ENCODE measurements around the gene TRIB2.

The TRIB2 gene

DNA sequence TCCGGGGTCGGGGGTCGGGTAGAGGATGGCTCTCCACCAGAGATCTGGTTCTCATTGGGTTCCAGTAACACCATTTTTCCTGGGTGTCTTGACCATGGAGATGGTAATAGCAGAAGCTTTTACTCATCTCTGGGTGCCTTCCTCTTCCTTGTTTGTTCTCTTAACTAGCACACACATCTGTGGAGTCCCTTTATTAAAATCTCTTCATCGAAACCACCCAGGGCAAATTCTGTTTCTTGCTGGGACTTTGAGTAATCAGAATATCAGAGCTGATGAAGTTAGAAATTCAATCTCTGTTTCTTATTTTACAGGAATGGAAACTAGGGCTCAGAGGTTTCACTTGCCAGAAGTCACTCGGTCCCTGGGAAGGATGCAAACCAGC, 15.0 kb upstream of the TRIB2 start:
- DNase-seq = no peak

DNA sequence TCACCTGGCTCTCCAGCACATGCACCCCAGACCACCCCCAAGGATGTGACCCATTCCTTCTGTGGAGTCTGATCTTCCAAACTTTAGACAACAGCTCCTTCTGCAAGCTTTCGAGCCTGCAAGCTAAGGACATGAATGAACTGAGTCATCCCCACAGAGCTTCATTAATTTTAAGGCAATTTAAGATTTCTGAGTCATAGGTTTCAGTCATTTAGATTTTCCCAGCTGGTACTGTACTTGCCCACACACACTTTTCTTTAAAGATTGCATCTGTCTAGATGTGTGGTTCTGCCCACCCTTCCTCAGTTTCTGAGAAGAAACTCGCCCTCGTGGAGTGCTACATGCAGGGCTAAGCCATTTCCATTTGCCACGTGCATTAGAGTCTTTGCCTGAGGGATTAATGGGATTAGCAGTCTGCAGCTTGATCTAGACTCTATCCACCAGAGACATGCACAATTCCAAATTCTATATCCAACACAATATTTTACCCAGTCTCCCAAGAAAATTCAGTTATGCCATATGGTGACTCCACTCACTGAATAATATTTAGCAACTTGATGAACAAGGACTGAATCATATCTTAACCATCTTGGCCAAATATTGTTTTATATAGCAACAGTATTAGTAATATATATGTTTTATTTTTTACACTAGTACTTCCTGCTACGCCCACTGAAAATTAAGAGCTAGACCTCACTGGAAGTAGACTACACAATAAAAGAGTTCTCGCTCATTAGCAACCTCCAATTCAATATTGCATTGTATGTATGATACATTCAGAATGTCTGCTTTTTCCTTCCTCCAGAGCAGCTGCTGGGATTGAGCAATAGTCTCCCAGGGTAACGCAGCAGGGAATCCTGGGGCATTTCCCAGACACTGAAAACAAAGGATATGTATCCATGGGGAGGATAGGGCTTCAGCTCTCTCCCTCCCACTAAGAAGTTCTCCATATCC, 14.3 kb upstream of the TRIB2 start:
- DNase-seq = peak; percentile 22

DNA sequence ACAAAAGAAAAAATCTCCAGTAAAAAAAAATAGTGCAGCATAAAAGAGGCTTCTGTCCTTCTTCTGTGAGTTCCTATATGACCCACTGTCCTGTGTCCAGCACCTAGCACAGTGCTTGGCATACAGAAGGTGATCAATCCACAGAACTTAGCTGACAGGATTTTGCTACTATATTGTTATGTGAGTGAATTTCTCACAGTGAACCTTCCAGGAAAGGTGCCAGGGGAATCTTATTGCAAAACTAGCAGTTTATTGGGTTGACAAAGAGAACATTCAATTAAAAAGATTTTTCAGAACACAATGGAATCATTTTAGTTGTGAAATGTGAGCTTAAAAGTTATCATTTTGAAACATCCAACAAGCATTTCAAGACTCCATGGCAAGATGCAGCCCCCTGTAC, 12.4 kb upstream of the TRIB2 start:
- no peak for DNase-seq

DNA sequence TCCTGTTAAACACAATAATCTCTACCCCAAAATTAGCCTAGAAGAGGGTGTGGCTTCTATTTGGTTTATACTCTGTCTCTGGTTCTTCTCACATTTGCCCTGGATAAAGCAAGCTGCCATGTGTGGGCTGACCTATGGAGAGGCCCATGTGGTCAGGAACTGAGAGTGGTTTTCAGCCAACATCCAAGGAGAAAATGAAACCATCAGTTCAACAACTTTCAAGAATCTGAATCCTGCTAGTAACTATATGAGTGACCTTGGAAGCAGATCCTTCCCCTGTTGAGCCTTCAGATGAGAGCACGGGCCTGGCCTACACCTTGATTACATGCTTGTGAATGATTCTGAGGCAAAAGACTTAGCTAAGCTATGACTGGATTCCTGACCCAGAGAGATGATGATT, 11.5 kb upstream of the TRIB2 start:
- DNase-seq = no peak

GRCh38 chr2:12705742-12706141, 11.0 kb upstream of the TRIB2 start:
- DNase-seq = no peak

DNA sequence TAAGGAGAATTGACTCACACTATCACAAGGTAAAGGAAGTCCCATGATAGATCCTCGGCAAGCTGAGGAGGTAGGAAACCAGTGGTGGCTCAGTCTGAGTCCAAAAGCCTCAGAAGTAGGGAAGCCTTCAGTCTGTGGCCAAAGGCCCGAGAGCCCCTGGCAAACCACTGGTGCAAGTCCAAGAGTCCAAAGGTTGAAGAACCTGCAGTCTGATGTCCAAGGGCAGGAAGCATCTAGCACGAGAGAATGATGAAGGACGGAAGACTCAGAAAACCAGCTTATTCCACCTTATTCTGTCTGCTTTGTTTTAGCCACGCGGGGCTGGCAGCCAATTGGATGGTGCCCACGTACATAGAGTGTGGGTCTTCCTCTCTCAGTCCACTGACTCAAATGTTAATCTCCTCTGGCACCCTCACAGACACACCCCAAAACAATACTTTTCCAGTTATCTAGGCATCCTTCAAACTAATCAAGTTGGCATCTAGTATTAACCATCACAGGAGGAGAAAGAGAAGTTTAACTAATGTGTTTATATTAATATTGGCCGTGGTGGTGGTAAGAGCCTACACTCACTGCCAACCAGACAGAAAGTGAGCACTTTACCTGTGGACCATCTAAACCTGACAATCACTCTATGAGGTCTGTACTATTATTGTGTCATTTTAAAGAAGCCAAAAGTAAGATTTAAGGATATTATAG, 8.1 kb upstream of the TRIB2 start:
- DNase-seq = no peak

DNA sequence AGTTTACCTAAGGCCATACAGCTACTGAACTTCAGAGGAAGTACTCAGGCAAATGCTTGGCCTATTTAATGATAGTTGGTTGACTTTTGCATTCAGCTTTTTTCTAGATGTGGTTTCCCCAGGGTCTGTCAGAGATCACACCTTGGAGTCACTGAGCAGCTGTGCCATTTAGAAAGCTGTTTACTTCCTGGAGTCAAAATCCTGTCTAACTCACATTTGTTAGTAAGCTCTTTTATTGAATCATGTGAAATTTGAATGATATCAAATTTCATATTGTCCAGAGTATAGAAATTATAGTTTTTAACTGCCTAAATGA, 7.6 kb upstream of the TRIB2 start:
- DNase-seq = no peak

DNA sequence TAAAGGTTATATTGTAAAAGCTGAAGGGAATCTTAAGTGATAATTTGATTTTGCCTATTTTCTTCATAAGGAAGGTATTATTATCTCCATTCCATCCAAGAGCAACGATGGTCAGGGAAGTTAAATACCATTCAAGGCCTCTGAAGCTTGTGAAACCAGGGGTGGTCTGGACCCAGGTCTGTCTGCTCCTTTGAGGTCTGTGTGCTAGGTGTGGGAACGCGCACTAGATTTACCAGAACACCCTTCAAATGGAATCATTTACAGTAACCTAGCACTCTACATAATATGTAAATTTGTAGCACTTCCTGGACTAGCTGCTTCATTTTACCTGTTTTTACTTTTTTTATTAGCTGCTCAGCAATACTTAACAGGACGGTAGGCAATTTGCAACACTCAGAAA, 6.4 kb upstream of the TRIB2 start:
- DNase-seq = no peak

- no peak for DNase-seq
Observed at GRCh38 chr2:12711339-12711738, 5.4 kb upstream of the TRIB2 start.

DNA sequence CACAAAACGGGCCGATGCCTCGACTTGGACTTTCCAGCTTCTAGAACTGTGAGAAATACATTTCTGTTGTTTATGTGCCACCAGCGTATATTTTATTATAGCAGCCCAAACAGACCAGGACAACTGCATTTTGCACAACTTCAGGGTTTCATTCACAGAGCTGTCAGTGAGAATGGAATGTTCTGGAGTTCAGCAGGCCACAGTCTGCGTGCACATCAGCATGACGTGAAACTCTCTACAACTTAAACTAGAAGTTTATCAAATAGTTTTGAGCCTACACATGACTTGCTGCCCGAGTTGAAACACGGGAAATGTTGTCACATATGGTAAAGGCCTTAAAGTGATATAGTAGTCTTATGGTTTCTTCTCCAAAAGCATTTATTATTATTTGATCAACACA, 3.9 kb upstream of the TRIB2 start:
- DNase-seq = no peak

- DNase-seq = no peak
Observed at GRCh38 chr2:12714391-12715221, 2.1 kb upstream of the TRIB2 start.

DNA sequence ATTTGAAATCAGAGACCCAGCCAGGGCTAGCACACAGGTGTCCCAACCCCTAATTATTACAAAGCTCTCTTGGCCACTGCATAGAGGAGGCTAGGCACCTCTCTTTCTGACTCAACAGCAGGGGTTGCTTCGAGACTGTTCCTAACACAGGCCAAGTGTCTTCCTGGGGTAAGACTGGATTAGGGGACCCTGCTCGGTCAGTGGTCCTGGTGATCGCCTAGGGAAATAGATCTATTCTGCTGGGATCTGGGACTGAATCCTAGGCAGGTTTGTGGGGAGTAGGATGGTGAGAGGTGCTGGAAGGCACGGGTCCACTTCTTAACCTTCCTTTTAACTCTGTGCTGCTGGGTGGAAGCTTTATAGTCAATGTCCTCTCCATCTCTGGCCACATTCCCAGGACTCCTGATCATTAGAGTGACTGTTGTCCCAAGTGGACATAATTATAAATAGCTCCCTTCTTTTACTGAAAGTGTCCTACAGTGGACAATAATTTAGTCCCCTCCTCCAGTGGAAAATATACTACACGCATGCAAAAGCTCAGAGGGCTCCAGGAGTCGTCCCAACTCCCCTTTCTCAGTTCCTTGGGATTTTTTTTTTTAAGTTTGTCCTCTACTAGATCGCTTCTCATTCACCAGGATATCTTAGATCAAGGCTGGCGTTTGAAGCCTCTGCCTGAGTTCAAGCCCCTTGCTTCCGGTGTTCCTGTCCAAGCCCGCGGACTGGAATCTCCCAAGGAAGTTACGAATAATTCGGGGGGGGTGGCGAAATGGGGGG, 1.3 kb upstream of the TRIB2 start:
- no peak for DNase-seq

DNA sequence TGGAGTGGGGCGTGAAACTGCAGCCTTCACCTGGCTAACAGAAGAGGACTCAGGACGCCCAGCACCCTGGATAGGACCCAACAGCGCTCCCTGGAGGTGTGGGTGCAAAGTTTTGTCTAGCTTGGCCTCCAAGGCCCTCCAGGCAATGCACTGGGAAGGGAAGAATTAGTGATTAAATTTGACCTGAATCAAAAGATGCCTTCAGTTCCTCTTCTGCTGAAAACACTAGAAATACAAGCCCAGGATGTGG, 779 bp upstream of the TRIB2 start:
- DNase-seq = peak; percentile 35

DNA sequence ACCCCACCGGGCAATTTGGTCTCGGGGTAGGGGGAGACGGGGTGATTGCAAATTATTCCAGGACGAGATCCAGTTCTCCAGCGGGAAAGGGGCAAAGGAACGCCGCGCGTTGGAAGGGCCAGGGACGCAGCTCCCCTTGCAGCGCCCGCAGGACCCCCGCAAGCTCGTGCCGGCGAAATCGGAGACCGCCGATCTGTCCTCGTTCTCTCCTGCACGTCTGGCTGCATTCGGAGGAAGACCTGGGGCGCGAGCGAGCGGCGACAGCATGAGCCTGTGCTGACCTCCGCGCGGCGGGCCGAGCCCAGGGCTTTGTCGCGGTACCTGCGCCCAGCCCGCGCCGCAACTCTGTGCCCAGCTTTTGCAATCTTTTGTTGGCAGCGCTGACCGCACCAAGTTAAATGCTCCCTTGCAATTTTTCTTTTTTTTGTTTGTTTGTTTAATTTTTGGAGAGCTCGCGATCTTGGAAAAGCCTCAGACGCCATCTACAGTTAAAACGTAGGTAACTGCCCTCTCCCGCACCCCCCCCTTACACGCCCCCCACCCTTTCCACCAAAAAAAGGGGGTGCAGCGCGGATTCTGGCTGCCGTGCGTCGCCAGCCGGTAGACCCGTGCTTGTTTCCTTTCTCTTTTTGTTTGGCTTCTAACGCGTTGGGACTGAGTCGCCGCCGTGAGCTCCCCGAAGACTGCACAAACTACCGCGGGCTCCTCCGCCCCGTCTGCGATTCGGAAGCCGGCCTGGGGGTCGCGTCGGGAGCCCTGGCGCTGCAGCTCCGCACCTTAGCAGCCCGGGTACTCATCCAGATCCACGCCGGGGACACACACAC, 667 bp downstream of the TRIB2 start:
- DNase-seq = no peak

DNA sequence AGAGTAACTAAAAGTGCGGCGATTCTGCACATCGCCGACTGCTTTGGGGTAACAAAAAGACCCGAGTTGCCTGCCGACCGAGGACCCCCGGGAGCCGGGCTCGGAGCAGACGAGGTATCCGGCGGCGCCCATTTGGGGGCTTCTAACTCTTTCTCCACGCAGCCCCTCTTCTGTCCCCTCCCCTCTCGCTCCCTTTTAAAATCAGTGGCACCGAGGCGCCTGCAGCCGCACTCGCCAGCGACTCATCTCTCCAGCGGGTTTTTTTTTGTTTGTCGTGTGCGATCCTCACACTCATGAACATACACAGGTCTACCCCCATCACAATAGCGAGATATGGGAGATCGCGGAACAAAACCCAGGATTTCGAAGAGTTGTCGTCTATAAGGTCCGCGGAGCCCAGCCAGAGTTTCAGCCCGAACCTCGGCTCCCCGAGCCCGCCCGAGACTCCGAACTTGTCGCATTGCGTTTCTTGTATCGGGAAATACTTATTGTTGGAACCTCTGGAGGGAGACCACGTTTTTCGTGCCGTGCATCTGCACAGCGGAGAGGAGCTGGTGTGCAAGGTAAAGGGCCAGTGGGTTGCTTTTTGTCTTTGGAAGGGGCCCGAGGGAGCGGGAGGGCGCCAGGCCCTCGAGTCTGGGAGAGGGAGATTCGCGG, 1.4 kb downstream of the TRIB2 start:
- DNase-seq = no peak

GRCh38 chr2:12718711-12719399, 2.1 kb downstream of the TRIB2 start:
- DNase-seq = no peak

DNA sequence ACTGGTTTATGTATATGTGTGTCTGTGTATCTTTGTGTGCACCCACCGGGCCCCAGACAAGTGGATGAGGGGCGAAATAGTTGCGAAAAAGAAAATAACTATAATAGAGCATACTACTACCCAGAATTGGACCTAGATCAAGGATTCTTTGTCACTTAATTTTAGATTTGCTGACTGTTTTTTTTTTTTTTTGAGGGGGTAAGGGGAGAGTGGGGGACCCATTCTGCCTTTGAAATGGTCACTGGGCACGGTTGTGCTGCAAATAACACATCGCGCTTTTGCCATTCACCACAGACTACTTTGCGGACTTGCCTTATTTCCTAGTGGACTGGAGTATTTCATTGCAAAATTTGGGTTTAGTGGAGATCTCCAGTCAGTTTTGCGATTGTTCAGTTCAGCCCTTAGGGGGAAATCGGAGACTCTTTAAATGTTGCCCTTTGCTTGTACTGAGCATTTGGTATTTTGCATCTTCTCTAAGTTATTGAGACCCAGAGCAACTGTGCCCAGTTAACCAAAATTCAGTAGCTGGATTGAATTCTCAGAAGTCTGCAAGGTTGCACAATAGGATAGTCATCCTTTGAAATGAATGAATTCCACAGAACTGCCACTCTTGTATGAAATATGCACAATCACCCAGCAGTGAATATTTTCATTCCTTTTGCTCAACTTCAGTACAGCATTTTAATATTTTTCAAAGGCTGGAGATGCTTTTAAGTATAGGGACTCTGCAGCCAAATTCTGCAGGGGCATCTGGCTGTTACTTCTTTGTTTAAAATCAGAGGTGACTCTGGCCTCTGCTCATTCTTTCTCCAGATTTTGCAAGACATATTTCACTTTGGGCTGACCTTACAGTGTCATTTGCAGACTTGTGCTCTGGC, 2.9 kb downstream of the TRIB2 start:
- no peak for DNase-seq

DNA sequence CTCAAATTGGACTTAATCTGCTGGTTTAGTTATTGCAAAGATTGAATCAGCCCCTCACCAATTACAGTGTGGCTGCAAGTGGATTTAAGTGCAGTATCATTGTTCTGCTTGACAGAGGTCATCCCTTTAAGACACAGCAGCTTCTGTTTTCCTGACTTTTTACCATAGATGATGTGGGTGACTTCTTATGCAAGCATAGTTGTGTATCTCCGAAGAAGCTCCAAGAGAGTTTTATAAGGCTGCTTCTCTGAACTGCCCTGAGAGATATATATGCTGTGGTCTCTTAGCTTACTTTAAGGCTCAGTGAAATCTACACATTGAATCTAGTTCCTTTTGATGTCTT, 3.5 kb downstream of the TRIB2 start:
- DNase-seq = no peak

DNA sequence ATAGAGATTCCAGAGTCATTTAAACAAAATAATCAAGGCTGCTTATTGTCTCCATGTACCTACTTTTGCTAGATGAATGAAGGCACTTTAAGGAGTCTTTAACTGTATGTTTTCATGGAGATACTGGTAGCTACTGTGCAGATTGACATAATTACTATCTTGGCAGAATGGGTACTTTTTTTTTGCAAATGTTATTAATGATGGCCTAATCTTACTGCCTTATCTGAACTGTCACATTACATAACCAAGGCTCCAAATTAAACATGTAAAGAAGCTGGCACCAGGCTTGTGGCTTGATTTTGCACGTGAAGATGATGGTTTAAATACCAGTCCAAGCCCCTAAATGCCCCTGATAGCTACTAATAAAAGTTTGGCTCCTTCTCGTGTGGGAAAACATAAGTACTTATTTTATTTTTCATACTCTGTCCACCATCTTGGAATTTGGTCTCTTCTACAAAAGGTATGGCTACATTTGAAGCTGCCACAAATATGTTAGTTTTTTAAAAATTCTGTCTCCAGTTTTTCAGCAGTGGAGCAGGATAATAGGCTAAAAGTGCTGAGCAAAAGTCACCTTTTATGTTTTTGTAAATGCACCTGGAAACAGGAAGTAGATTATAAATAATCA, 4.1 kb downstream of the TRIB2 start:
- DNase-seq = no peak
